T-cell (primary cell): Measurements from ENCODE around the gene RAPSN. TPM values are rescaled to one million over a fixed set of nuclear protein-coding genes. Genes with fewer than 3 reads are reported as not detected.
A peak's percentile ranks its signal among the peaks of the same experiment; 100 is the strongest.

ENCODE experiments used
- ATAC-seq, 4 experiments: fragments of 200-7000 bp in 3 of 4; fragments of 150-1000 bp in 1 of 4; cut with Tn5 transposase; replicated peaks in 1 of 4; 1 replicate in 3 of 4; 2 replicates in 1 of 4; pipeline ENCODE4 v1.10.0; 2021; ENCODE audit warnings: moderate library complexity in 3 of 4, mild to moderate bottlenecking in 2 of 4, moderate number of reproducible peaks in 1 of 4
- CTCF ChIA-PET, 2 donors: fragments of 300-600 bp; sonication (Branson Sonifier 250); formaldehyde crosslinking; loops; one replicate each; lab custom pipeline; 2022; ENCODE audit warnings: antibody characterized with exemption in 2 of 2; lab: Charles Lee
- POLR2A ChIA-PET, 2 donors: fragments of 300-600 bp; sonication (Branson Sonifier 250); formaldehyde crosslinking; loops; one replicate each; lab custom pipeline; 2022; ENCODE audit warnings: antibody characterized with exemption in 2 of 2; lab: Charles Lee
- DNase-seq, 35 experiments: peaks; one replicate each; pipeline versions ENCODE4 v3.0.0 to v3.0.0-alpha.2; 2013 to 2023
- H3K27ac ChIP-seq: one replicate; pipeline ENCODE4 v1.5.1; 2013; ENCODE audit warnings: low read length
- H3K27me3 ChIP-seq, 2 experiments: replicated peaks in 1 of 2; 1 replicate in 1 of 2; 2 replicates in 1 of 2; pipeline versions ENCODE4 v1.6.1 to v1.7.0; 2013; ENCODE audit warnings: low read length in 1 of 2, mixed read lengths in 1 of 2; ENCODE audit not compliant: control insufficient read depth in 2 of 2, insufficient read depth in 2 of 2; ENCODE audit errors: extremely low read depth in 1 of 2
- H3K36me3 ChIP-seq, 2 donors: 1 replicate in 1 of 2; 2 replicates in 1 of 2; pipeline versions ENCODE4 v1.6.1 to v1.7.0; 2013; ENCODE audit warnings: low read length in 1 of 2; ENCODE audit not compliant: control insufficient read depth in 2 of 2, insufficient read depth in 1 of 2; ENCODE audit errors: extremely low read depth in 1 of 2
- H3K4me1 ChIP-seq, 2 experiments: 1 replicate in 1 of 2; 2 replicates in 1 of 2; pipeline versions ENCODE4 v1.6.1 to v1.7.0; 2013; ENCODE audit warnings: low read length in 2 of 2, mixed read lengths in 1 of 2; ENCODE audit not compliant: insufficient read depth in 2 of 2, control insufficient read depth in 1 of 2; ENCODE audit errors: extremely low read depth in 1 of 2
- H3K4me3 ChIP-seq, 2 donors: 1 replicate in 1 of 2; 2 replicates in 1 of 2; pipeline versions ENCODE4 v1.5.1 to v1.7.0; 2013; ENCODE audit warnings: mild to moderate bottlenecking in 2 of 2, low read length in 1 of 2, moderate library complexity in 1 of 2; ENCODE audit not compliant: control insufficient read depth in 1 of 2; ENCODE audit errors: extremely low read depth in 1 of 2
- H3K9me3 ChIP-seq: 2 replicates; pipeline ENCODE4 v1.7.0; 2013
- H3K27ac Mint-ChIP-seq, 2 donors: one replicate each; pipeline ENCODE4 v1.8.0; 2020 to 2021; ENCODE audit warnings: mild to moderate bottlenecking in 2 of 2, mixed read lengths in 2 of 2
- H3K27me3 Mint-ChIP-seq, 2 donors: one replicate each; pipeline ENCODE4 v1.8.0; 2021 to 2022; ENCODE audit warnings: mixed read lengths in 2 of 2
- H3K36me3 Mint-ChIP-seq: one replicate; pipeline ENCODE4 v1.8.0; 2021; ENCODE audit warnings: mixed read lengths
- H3K4me1 Mint-ChIP-seq, 3 donors: one replicate each; pipeline ENCODE4 v1.8.0; 2020 to 2022; ENCODE audit warnings: mixed read lengths in 3 of 3, mild to moderate bottlenecking in 1 of 3
- H3K4me3 Mint-ChIP-seq, 3 donors: one replicate each; pipeline ENCODE4 v1.8.0; 2020 to 2022; ENCODE audit warnings: mild to moderate bottlenecking in 3 of 3, mixed read lengths in 3 of 3, moderate library complexity in 3 of 3
- H3K9me3 Mint-ChIP-seq, 3 donors: one replicate each; pipeline ENCODE4 v1.8.0; 2020 to 2022; ENCODE audit warnings: mixed read lengths in 3 of 3
- WGBS: methylation state at CpG from one replicate; pipeline ENCODE4 v1.1.5; 2013; ENCODE audit warnings: missing lambda C conversion rate; ENCODE audit not compliant: insufficient coverage; 5-methylcytosine and 5-hydroxymethylcytosine counted together
- total RNA-seq, 35 experiments: library from RNA in 6 of 35; stranded (reverse) in 6 of 35; fragments of 120-200 nt in 1 of 35; gene quantifications; one replicate each; pipeline versions ENCODE4 v1.2.1 to v1.2.4 and lab custom pipeline; 2013 to 2026

Gene RAPSN
- total RNA-seq, 5 donors from 2014 or later (not counting 1 experiment from before 2014, with no cell fraction given): 1.1 to 3.4 (median 1.4) TPM

GRCh38 chr11:47434011-47434786 is 14.7 kb downstream of the RAPSN start:
- Mint-ChIP-seq H3K4me1 (no peaks in the 10 kb centered on the region), H3K9me3 (no peaks in the 10 kb centered on the region), H3K27ac (no peak overlapping the region), H3K4me3 (no peak overlapping the region), H3K27me3 (no peaks in the 10 kb centered on the region), H3K36me3 (no peaks in the 10 kb centered on the region)
- Histone ChIP-seq H3K4me1 (no peaks in the 10 kb centered on the region), H3K4me3 (no peak overlapping the region), H3K36me3 (no peaks in the 10 kb centered on the region), H3K27ac (no peak overlapping the region), H3K9me3 (no peaks in the 10 kb centered on the region), H3K27me3 (no peaks in the 10 kb centered on the region)
- 93% methylated on average over 5 of the region's 7 CpGs for WGBS
- ATAC-seq (no peak), DNase-seq (no peak)
- ChIA-PET CTCF (interaction anchor here in 1 of 2 donors (0.5 kb wide), 1 partner anchor 22 kb away, joined by 7 read pairs; no protein-coding TSS in a partner anchor), POLR2A (no interaction called here)

- POLR2A ChIA-PET: interaction anchor here in 1 of 2 donors (0.6 kb wide), 1 partner anchor 64 kb away, joined by 3 read pairs; no protein-coding TSS in a partner anchor
- ATAC-seq: no peak
- WGBS: 80% methylated on average over 1 of the region's 3 CpGs
These were observed 15.8 kb downstream of the RAPSN start for GRCh38 chr11:47433157-47433556.

GRCh38 chr11:47431356-47432083 is 17.4 kb downstream of the RAPSN start:
- no peak for DNase-seq
- H3K4me3 ChIP-seq: no peak overlapping the region
- peaks cover 0 to 8% of the 10 kb centered on the region in 2 experiments for H3K4me1 ChIP-seq
- H3K4me3 Mint-ChIP-seq: no peak overlapping the region
- no peaks in the 10 kb centered on the region for H3K27me3 ChIP-seq
- no peak for ATAC-seq
- no peaks in the 10 kb centered on the region for H3K27me3 Mint-ChIP-seq
- ChIA-PET POLR2A (interaction anchor here in 1 of 2 donors (0.5 kb wide), 1 partner anchor 225 kb away, joined by 4 read pairs; no protein-coding TSS in a partner anchor), CTCF (interaction anchor here in 1 of 2 donors (0.9 kb wide), 1 partner anchor 19 kb away, joined by 3 read pairs; no protein-coding TSS in a partner anchor)
- H3K36me3 Mint-ChIP-seq: no peaks in the 10 kb centered on the region
- no peaks in the 10 kb centered on the region for H3K9me3 ChIP-seq
- no peaks in the 10 kb centered on the region for H3K36me3 ChIP-seq
- peaks cover 2 to 5% (median 2%) of the 10 kb centered on the region in 3 donors for H3K4me1 Mint-ChIP-seq
- no peak overlapping the region for H3K27ac ChIP-seq
- no peak overlapping the region for H3K27ac Mint-ChIP-seq
- 97% methylated on average over 5 of the region's 9 CpGs for WGBS
- no peaks in the 10 kb centered on the region for H3K9me3 Mint-ChIP-seq

More at GRCh38 chr11:47433157-47433556, 15.8 kb downstream of the RAPSN start:
- no peak overlapping the region for H3K27ac ChIP-seq
- DNase-seq: no peak
- Mint-ChIP-seq H3K9me3 (no peaks in the 10 kb centered on the region), H3K27ac (no peak overlapping the region), H3K27me3 (no peaks in the 10 kb centered on the region), H3K4me1 (no peaks in the 10 kb centered on the region), H3K36me3 (no peaks in the 10 kb centered on the region), H3K4me3 (no peak overlapping the region)
- CTCF ChIA-PET: no interaction called here
- no peaks in the 10 kb centered on the region for H3K4me1 ChIP-seq
- no peak overlapping the region for H3K4me3 ChIP-seq
- no peaks in the 10 kb centered on the region for H3K9me3 ChIP-seq
- H3K27me3 ChIP-seq: no peaks in the 10 kb centered on the region
- no peaks in the 10 kb centered on the region for H3K36me3 ChIP-seq

DNA sequence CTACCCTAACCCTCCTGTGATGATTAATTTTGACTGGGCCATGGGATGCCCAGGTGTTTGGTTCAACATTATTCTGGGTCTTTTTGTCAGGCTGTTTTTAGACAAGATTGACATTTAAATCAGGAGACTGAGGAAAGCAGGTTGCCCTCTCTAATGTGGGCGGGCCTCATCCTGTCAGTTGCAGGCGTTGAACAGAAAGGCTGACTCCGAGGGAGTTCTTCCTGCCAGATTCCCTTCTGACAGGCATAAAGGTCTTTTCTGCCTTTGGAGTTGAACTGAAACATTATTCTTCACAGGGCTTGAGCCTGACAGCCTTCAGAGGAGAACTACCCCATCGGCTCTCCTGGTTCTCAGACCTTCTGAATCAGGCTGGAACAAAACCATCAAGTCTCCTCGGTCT is 18.4 kb downstream of the RAPSN start:
- ATAC-seq (no peak), DNase-seq (no peak)
- Histone ChIP-seq H3K36me3 (no peaks in the 10 kb centered on the region), H3K4me1 (peaks cover 2 to 11% of the 10 kb centered on the region in 2 experiments), H3K9me3 (no peaks in the 10 kb centered on the region), H3K27ac (no peak overlapping the region), H3K4me3 (no peak overlapping the region), H3K27me3 (no peaks in the 10 kb centered on the region)
- Mint-ChIP-seq H3K36me3 (peaks cover 5% of the 10 kb centered on the region), H3K4me1 (peaks cover 10 to 13% (median 12%) of the 10 kb centered on the region in 3 donors), H3K27me3 (no peaks in the 10 kb centered on the region), H3K4me3 (no peak overlapping the region), H3K9me3 (no peaks in the 10 kb centered on the region), H3K27ac (no peak overlapping the region)
- 29% methylated on average over 4 of the region's 5 CpGs for WGBS
- CTCF ChIA-PET: no interaction called here
- POLR2A ChIA-PET: no interaction called here

GRCh38 chr11:47426062-47426956 is 22.6 kb downstream of the RAPSN start, which contains the start of gene PSMC3:
PSMC3 (minus strand) TSS chr11:47426439; CDS start chr11:47426279, 160 bp downstream.
- WGBS: under 1% methylated on average over 50 of the region's 62 CpGs
- H3K27me3 ChIP-seq: no peaks in the 10 kb centered on the region
- no peaks in the 10 kb centered on the region for H3K9me3 ChIP-seq
- peak within 1 kb of the TSS; percentile 86 to 93 for H3K4me3 ChIP-seq
- ChIA-PET POLR2A (interaction anchor here (0.6 to 0.7 kb wide), 3 partner anchors 14 to 720 kb away, joined by 3 to 7 read pairs (median 5); no protein-coding TSS in a partner anchor), CTCF (interaction anchor here in 1 of 2 donors (1.2 kb wide), 1 partner anchor 14 kb away, joined by 4 read pairs; no protein-coding TSS in a partner anchor)
- H3K9me3 Mint-ChIP-seq: no peaks in the 10 kb centered on the region
- ATAC-seq (peak; percentile 97 to 99 (median 98)), DNase-seq (peak; percentile 90 to 99 (median 95))
- H3K27ac ChIP-seq: peak within 1 kb of the TSS; percentile 63
- peak within 1 kb of the TSS; percentile 98 to 99 for H3K27ac Mint-ChIP-seq
- H3K4me3 Mint-ChIP-seq: peak within 1 kb of the TSS; percentile 99 to 100 (median 99)
- peaks cover 9 to 29% of the 10 kb centered on the region in 2 experiments for H3K4me1 ChIP-seq
- H3K27me3 Mint-ChIP-seq: no peaks in the 10 kb centered on the region
- H3K4me1 Mint-ChIP-seq: peaks cover 25 to 31% (median 30%) of the 10 kb centered on the region in 3 donors
- peaks cover 3 to 31% of the 10 kb centered on the region in 2 donors for H3K36me3 ChIP-seq
- peaks cover 28% of the 10 kb centered on the region for H3K36me3 Mint-ChIP-seq
